Right lobe of liver (tissue), 6 donors: ENCODE results near the gene FCHSD1. TPM values are rescaled to one million over a fixed set of nuclear protein-coding genes. Genes with fewer than 3 reads are reported as not detected.

Experiments
- ATAC-seq, 4 donors: fragments of 200-7000 bp; cut with Tn5 transposase; one replicate each; pipeline ENCODE4 v1.9.1; 2020; ENCODE audit warnings: mild to moderate bottlenecking in 4 of 4, moderate library complexity in 4 of 4
- DNase-seq, 3 donors: peaks; one replicate each; pipeline ENCODE4 v3.0.0-alpha.2; 2020
- H3K27ac ChIP-seq, 3 donors: fragments of 200-600 bp; one replicate each; pipeline ENCODE4 v1.8.0; 2022
- H3K27me3 ChIP-seq, 2 donors: fragments of 200-600 bp; one replicate each; pipeline ENCODE4 v1.8.0; 2022
- H3K36me3 ChIP-seq, 4 donors: fragments of 200-600 bp; sonication (generic) in 1 of 4; one replicate each; pipeline versions ENCODE4 v1.5.1 to v1.8.0; 2017 to 2022; ENCODE audit warnings: control low read depth in 1 of 4
- H3K4me1 ChIP-seq, 4 donors: fragments of 200-600 bp; sonication (generic) in 1 of 4; one replicate each; pipeline versions ENCODE4 v1.5.1 to v1.8.0; 2017 to 2022; ENCODE audit warnings: control low read depth in 1 of 4
- H3K4me3 ChIP-seq, 3 donors: fragments of 200-600 bp; one replicate each; pipeline ENCODE4 v1.8.0; 2022
- H3K9me3 ChIP-seq, 4 donors: fragments of 200-600 bp; sonication (generic) in 1 of 4; one replicate each; pipeline versions ENCODE4 v1.5.1 to v1.8.0; 2017 to 2022; ENCODE audit warnings: control low read depth in 1 of 4
- POLR2A ChIP-seq: fragments of 450-650 bp; IDR thresholded peaks from one replicate; pipeline ENCODE4 v1.6.1; 2017; ENCODE audit warnings: antibody characterized with exemption, mild to moderate bottlenecking
- WGBS: methylation state at CpG from one replicate; pipeline ENCODE4 v1.1.6; 2018; ENCODE audit warnings: low coverage, low lambda C conversion rate; ENCODE audit not compliant: insufficient coverage; ENCODE audit errors: missing lambda C conversion rate; 5-methylcytosine and 5-hydroxymethylcytosine counted together
- intact Hi-C, 2 donors: fragments of 100-400 bp; cut with DNase I; formaldehyde crosslinking; loops; one replicate each; pipeline versions ENCODE4 v1.11.2 to v1.14.1; 2022
- total RNA-seq, 6 experiments: library from RNA; depleted of rRNA in 2 of 6; stranded (reverse); fragments of >200 nt in 2 of 6; fragmentation: NEBNext Ultra II Directional in 3 of 6; extraction: Animal tissue kit (Norgen Biotek cat#: 25700) in 3 of 6; gene quantifications; one replicate each; pipeline versions ENCODE4 v1.1.0 to v1.2.4, GENCODE V29; 2016 to 2023
- TF ChIP-seq, protein P1 (sequence below), 4 donors: fragments of 200-600 bp in 3 of 4; fragments of 450-650 bp in 1 of 4; IDR thresholded peaks; one replicate each; pipeline versions ENCODE4 v1.5.1 to v1.8.0; 2016 to 2022; ENCODE audit warnings: antibody characterized with exemption in 4 of 4, mild to moderate bottlenecking in 2 of 4
- donor health status: DM: no; HTN: yes; CAD: no.
- donor health status: DM: no; HTN: no; CAD: no.
- donor health status: DM: no; HTN: no; CAD: no.
- donor health status: DM: no; HTN: yes; CAD: no.
- donor health status: DM: no; HTN: yes; CAD: no.

The FCHSD1 gene
- total RNA-seq, 6 experiments from 2014 or later = 0.77 to 6.4 (median 3.3) TPM

DNA sequence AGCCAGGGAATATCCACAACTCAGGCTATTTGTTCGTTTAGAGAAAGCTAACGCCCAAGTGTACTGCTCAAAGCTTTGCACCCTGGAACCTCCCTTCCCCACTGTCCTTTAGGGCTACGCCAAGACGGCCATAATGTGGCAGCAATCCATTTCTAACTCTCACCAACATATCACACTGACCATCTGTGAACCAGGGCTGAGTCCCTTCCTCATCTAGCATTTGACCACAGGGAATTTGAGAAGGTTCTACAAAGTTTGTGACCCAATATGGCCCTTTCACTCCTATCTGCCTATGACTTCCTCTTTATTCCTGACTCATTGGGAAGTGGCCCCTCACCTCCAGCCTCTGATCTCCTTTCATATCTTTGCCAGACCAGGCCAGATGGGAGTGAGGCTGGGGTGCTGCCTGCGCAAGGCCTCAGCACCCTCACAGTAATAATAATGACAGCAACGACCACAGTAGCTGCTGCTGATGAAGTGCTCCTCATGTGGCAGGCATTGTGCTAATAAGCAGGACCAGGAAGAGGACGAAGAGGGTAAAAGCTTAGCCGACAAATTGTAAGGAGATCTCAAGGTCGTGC is 40.2 kb upstream of the FCHSD1 start:
- no peaks in the 10 kb centered on the region for H3K36me3 ChIP-seq

DNA sequence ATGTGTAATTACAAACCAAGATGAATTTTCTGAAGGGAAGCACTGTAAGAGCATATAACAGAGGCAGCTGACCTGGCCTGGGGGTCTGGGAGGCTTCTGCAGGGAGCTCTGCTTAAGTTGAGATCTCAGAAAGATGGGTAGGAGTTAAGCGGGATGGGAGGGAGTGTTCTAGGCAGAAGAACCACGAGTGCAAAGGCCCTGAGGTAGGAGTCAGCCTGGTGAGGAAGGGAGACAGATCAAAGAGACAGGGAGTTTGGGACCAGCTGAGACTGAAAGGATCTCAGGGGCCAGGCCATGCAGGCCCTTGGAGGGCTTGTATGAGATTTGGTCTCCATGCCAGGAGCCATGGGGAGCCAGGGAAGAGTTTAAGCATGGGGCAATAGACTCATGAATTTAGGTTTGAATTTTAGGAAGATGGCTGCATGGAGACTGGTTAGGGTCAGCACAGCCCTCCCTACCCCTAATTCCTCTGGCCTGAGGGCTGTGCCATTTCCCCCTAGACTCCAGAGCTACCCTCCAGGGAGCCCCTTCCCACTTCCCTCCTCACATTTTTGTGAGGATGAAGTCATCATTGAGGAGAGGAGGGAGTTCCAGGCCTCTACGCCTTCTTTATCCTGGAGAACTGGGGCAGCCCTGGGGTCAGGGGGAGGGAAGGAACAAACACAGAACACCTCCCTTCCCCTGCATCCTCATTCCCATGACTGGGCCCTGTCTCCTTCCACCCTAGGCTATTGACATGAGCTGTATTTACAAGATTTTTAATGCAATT is 35.6 kb upstream of the FCHSD1 start:
- no peak for DNase-seq
- WGBS = 62% methylated on average over 3 of the region's 3 CpGs
- Histone ChIP-seq H3K9me3 (no peaks in the 10 kb centered on the region), H3K27ac (no peak overlapping the region), H3K36me3 (no peaks in the 10 kb centered on the region), H3K4me3 (no peak overlapping the region), H3K4me1 (peaks cover 0 to 10% (median 2%) of the 10 kb centered on the region in 4 donors), H3K27me3 (no peaks in the 10 kb centered on the region)
- ATAC-seq = no peak
- intact Hi-C loops = no loop called here
- TF ChIP-seq, protein P1, sequence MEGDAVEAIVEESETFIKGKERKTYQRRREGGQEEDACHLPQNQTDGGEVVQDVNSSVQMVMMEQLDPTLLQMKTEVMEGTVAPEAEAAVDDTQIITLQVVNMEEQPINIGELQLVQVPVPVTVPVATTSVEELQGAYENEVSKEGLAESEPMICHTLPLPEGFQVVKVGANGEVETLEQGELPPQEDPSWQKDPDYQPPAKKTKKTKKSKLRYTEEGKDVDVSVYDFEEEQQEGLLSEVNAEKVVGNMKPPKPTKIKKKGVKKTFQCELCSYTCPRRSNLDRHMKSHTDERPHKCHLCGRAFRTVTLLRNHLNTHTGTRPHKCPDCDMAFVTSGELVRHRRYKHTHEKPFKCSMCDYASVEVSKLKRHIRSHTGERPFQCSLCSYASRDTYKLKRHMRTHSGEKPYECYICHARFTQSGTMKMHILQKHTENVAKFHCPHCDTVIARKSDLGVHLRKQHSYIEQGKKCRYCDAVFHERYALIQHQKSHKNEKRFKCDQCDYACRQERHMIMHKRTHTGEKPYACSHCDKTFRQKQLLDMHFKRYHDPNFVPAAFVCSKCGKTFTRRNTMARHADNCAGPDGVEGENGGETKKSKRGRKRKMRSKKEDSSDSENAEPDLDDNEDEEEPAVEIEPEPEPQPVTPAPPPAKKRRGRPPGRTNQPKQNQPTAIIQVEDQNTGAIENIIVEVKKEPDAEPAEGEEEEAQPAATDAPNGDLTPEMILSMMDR (IDR thresholded peaks at IDR 0.05) = no peak
- no peak for TF ChIP-seq POLR2A

More for the DNA sequence above, 40.2 kb upstream of the FCHSD1 start:
- intact Hi-C loops = loop anchor here in 1 of 2 donors (5.0 kb wide), 1 partner anchor 191 kb away; no protein-coding TSS in a partner anchor
- Histone ChIP-seq H3K27ac (no peak overlapping the region), H3K27me3 (no peaks in the 10 kb centered on the region), H3K4me3 (no peak overlapping the region), H3K9me3 (no peaks in the 10 kb centered on the region), H3K4me1 (peaks cover 0 to 8% (median 0%) of the 10 kb centered on the region in 4 donors)
- DNase-seq (no peak), ATAC-seq (peak in 1 of 4 donors; percentile 20)
- WGBS = 43% methylated on average over 6 of the region's 9 CpGs
- TF ChIP-seq, protein P1 (IDR thresholded peaks at IDR 0.05) = no peak
- no peak for TF ChIP-seq POLR2A

DNA sequence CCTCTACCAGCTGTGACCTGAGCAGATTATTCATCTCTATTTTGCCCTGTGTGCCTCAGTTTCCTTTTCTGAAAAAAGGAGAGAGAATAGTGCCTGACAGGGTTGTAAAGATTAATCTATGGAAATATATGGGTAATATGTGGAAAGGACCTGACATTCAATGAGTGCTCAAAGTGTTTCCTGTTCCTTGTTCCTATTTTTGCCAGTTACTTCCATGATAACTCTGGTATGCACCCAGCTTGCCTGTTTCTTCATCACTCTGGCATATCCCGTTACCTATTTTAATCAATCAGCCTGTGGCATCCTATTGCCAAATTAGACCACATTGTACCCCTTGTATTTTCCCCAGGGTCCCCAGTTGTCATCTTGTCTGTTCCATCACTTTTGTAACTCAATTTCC is 34.4 kb upstream of the FCHSD1 start:
- no CpG with 5 or more reads among the region's 1 CpG for WGBS

DNA sequence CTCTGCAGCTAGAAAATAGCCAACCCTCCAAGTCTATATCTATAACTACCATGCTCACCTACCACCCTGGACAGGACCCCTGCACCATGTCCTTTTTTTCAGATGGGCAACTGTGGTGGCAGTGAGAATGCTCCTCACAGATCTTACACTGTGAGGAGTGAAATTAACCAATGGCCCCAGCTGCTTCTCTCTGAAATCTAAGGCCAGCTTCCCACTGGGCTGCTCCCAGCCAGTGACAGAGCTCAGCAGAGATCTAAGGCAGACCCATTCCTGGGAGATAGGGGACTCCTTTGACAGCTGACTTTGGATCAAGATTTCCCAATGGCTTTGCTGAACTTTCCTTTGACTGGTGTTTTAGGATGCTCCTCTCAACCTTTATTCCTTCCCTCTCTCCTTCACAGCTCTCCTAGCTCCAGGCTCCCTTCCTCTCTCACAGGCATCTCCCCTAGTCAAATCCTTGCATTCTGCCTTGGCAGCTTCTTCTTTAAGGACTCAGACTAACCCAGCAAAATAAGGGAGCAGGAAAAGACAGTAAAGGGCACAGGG is 32.5 kb upstream of the FCHSD1 start:
- peaks cover 0 to 9% (median 2%) of the 10 kb centered on the region in 4 donors for H3K4me1 ChIP-seq
- H3K27ac ChIP-seq = no peak overlapping the region
- no peaks in the 10 kb centered on the region for H3K27me3 ChIP-seq
- no peaks in the 10 kb centered on the region for H3K9me3 ChIP-seq
- TF ChIP-seq, protein P1 (IDR thresholded peaks at IDR 0.05) = no peak
- no peak for TF ChIP-seq POLR2A
- ATAC-seq (no peak), DNase-seq (no peak)
- no peak overlapping the region for H3K4me3 ChIP-seq
- intact Hi-C loops = no loop called here
- H3K36me3 ChIP-seq = no peaks in the 10 kb centered on the region

More for the DNA sequence above, 34.4 kb upstream of the FCHSD1 start:
- Histone ChIP-seq H3K27me3 (no peaks in the 10 kb centered on the region), H3K27ac (no peak overlapping the region), H3K4me1 (peaks cover 0 to 9% (median 2%) of the 10 kb centered on the region in 4 donors), H3K9me3 (no peaks in the 10 kb centered on the region), H3K4me3 (no peak overlapping the region), H3K36me3 (no peaks in the 10 kb centered on the region)
- intact Hi-C loops = no loop called here
- TF ChIP-seq, protein P1 (IDR thresholded peaks at IDR 0.05) = no peak
- no peak for TF ChIP-seq POLR2A
- DNase-seq = no peak
- ATAC-seq = no peak
